IMR-90 (cell line): ENCODE results near the gene RYR3. TPM values are rescaled to one million over a fixed set of nuclear protein-coding genes. Genes with fewer than 3 reads are reported as not detected.

Source experiments
- ATAC-seq: fragments of 200-7000 bp; cut with Tn5 transposase; 2 replicates; pipeline ENCODE4 v1.9.1; 2020; ENCODE audit warnings: low read depth, mild to moderate bottlenecking, moderate library complexity
- BruUV-seq: library from RNA; stranded (reverse); fragments of 400-500 nt; replicated peaks from 2 replicates; lab custom pipeline; 2021; lab: Mats Ljungman, UMichigan
- CTCF ChIA-PET: fragments of 300-600 bp; formaldehyde crosslinking; extraction: SDS; loops from one replicate; lab custom pipeline; 2021; ENCODE audit warnings: antibody characterized with exemption; lab: Yijun Ruan, JAX
- POLR2A ChIA-PET: fragments of 300-600 bp; sonication (Branson Sonifier 250); formaldehyde crosslinking; loops from one replicate; lab custom pipeline; 2022; ENCODE audit warnings: antibody characterized with exemption; ENCODE audit not compliant: unreplicated experiment; lab: Charles Lee
- DNase-seq: peaks from one replicate; pipeline ENCODE4 v3.0.0; 2013
- H2AFZ ChIP-seq: replicated peaks from 2 replicates; pipeline ENCODE3; 2013; ENCODE audit warnings: low read length, mild to moderate bottlenecking; ENCODE audit not compliant: poor library complexity
- H2AK5ac ChIP-seq: 2 replicates; pipeline ENCODE4 v1.6.1; 2013; ENCODE audit warnings: low read depth, low read length, inconsistent platforms
- H2AK9ac ChIP-seq: replicated peaks from 2 replicates; pipeline ENCODE3; 2013; ENCODE audit warnings: mild to moderate bottlenecking, low read depth, low read length, moderate library complexity; ENCODE audit not compliant: poor library complexity
- H2BK120ac ChIP-seq: 2 replicates; pipeline ENCODE4 v1.6.1; 2013; ENCODE audit warnings: low read depth, low read length, inconsistent platforms
- H2BK15ac ChIP-seq: 3 replicates; pipeline ENCODE4 v1.6.1; 2013; ENCODE audit warnings: low read depth, low read length, inconsistent platforms
- H2BK20ac ChIP-seq: 2 replicates; pipeline ENCODE4 v1.6.1; 2013; ENCODE audit warnings: low read depth, mild to moderate bottlenecking, inconsistent platforms, low read length, moderate library complexity
- H2BK5ac ChIP-seq: 2 replicates; pipeline ENCODE4 v1.6.1; 2013; ENCODE audit warnings: mild to moderate bottlenecking, low read depth, low read length, inconsistent platforms; ENCODE audit not compliant: poor library complexity, severe bottlenecking
- H3K14ac ChIP-seq: replicated peaks from 2 replicates; pipeline ENCODE4 v1.6.1; 2013; ENCODE audit warnings: low read depth, low read length, inconsistent platforms
- H3K18ac ChIP-seq: 2 replicates; pipeline ENCODE4 v1.6.1; 2013; ENCODE audit warnings: low read depth, low read length, control low read depth
- H3K23ac ChIP-seq: 2 replicates; pipeline ENCODE4 v1.6.1; 2013; ENCODE audit warnings: low read depth, low read length, inconsistent platforms
- H3K27ac ChIP-seq: 2 replicates; pipeline ENCODE4 v1.5.1; 2013; ENCODE audit warnings: mild to moderate bottlenecking, control low read depth, low read length; ENCODE audit not compliant: insufficient read depth
- H3K27me3 ChIP-seq: 2 replicates; pipeline ENCODE4 v1.6.1; 2013; ENCODE audit warnings: low read length; ENCODE audit not compliant: control insufficient read depth, insufficient read depth
- H3K36me3 ChIP-seq: 2 replicates; pipeline ENCODE4 v1.6.1; 2013; ENCODE audit warnings: low read length, mixed read lengths; ENCODE audit not compliant: control insufficient read depth, insufficient read depth
- H3K4ac ChIP-seq: 2 replicates; pipeline ENCODE4 v1.6.1; 2013; ENCODE audit warnings: low read depth, low read length, inconsistent platforms
- H3K4me1 ChIP-seq: 2 replicates; pipeline ENCODE4 v1.6.1; 2013; ENCODE audit warnings: low read length, mixed read lengths; ENCODE audit not compliant: control insufficient read depth, insufficient read depth
- H3K4me2 ChIP-seq: 2 replicates; pipeline ENCODE4 v1.6.1; 2013; ENCODE audit warnings: low read depth, mild to moderate bottlenecking, control low read depth, low read length, moderate library complexity
- H3K4me3 ChIP-seq: 2 replicates; pipeline ENCODE4 v1.5.1; 2013; ENCODE audit warnings: low read depth, mild to moderate bottlenecking, control low read depth, low read length, moderate library complexity; ENCODE audit not compliant: insufficient read depth
- H3K56ac ChIP-seq: 2 replicates; pipeline ENCODE4 v1.6.1; 2013; ENCODE audit warnings: low read length, inconsistent platforms; ENCODE audit not compliant: insufficient read depth; ENCODE audit errors: extremely low read depth
- H3K79me1 ChIP-seq, 2 experiments: 2 replicates each; pipeline ENCODE4 v1.6.1; 2013; ENCODE audit warnings: low read length in 2 of 2, inconsistent platforms in 1 of 2, low read depth in 1 of 2
- H3K9ac ChIP-seq: 2 replicates; pipeline ENCODE4 v1.6.1; 2013; ENCODE audit warnings: low read depth, low read length, control low read depth
- H3K9me1 ChIP-seq: 2 replicates; pipeline ENCODE4 v1.6.1; 2013; ENCODE audit warnings: low read length, inconsistent platforms; ENCODE audit not compliant: insufficient read depth
- H3K9me3 ChIP-seq: 2 replicates; pipeline ENCODE4 v1.6.1; 2013; ENCODE audit warnings: low read length; ENCODE audit not compliant: control insufficient read depth, insufficient read depth
- H4K20me1 ChIP-seq: 2 replicates; pipeline ENCODE4 v1.6.1; 2013; ENCODE audit warnings: low read length, inconsistent platforms; ENCODE audit not compliant: insufficient read depth
- H4K5ac ChIP-seq: 2 replicates; pipeline ENCODE4 v1.6.1; 2013; ENCODE audit warnings: mild to moderate bottlenecking, low read depth, low read length, control low read depth
- H4K8ac ChIP-seq, 2 experiments: 2 replicates each; pipeline ENCODE4 v1.6.1; 2013; ENCODE audit warnings: low read depth in 2 of 2, low read length in 2 of 2, control low read depth in 1 of 2, inconsistent platforms in 1 of 2
- H4K91ac ChIP-seq: 2 replicates; pipeline ENCODE4 v1.6.1; 2013; ENCODE audit warnings: low read depth, low read length, inconsistent platforms; ENCODE audit not compliant: insufficient read depth
- CEBPB ChIP-seq: IDR thresholded peaks from 2 replicates; pipeline ENCODE4 v1.6.1; 2012; ENCODE audit warnings: low read depth, low read length, improper control_type of control experiment
- MXI1 ChIP-seq: IDR thresholded peaks from 2 replicates; pipeline ENCODE4 v1.6.1; 2012; ENCODE audit warnings: low read depth, mild to moderate bottlenecking, low read length, moderate library complexity, borderline replicate concordance
- WGBS, 2 experiments: methylation state at CpG; one replicate each; pipeline versions ENCODE4 v1.1.5 to v1.1.7; 2013; ENCODE audit warnings: missing lambda C conversion rate in 2 of 2; ENCODE audit not compliant: insufficient read length in 1 of 2; ENCODE audit errors: extremely low coverage in 2 of 2; 5-methylcytosine and 5-hydroxymethylcytosine counted together
- dilution Hi-C: fragments of 300-500 bp; cut with HindIII; formaldehyde crosslinking; loops from one replicate; pipeline ENCODE4 v1.14.3; 2018; ENCODE audit warnings: low sequenced_read_pairs; ENCODE audit not compliant: unreplicated experiment
- in situ Hi-C: fragments of 300-500 bp; cut with MboI; formaldehyde crosslinking; loops from 3 replicates; pipeline ENCODE4 v1.14.3; 2019; ENCODE audit warnings: low sequenced_read_pairs, inconsistent platforms, mixed read lengths
- intact Hi-C: fragments of 100-400 bp; cut with micrococcal nuclease; formaldehyde crosslinking; loops from 2 replicates; pipeline ENCODE4 v1.10.0; 2022
- polyA plus RNA-seq, 3 experiments: library from polyadenylated mRNA; depleted of rRNA; stranded (reverse); fragments of >200 nt; gene quantifications; 2 replicates each; pipeline ENCODE4 v1.2.3, GENCODE V29; 2012; ENCODE audit warnings: low replicate concordance in 1 of 3
- total RNA-seq: library from RNA; depleted of rRNA; stranded (reverse); fragments of >200 nt; gene quantifications from 2 replicates; pipeline ENCODE4 v1.2.3, GENCODE V29; 2012

RYR3 gene
- total and polyA plus RNA-seq, 2 of the 4 experiments (the other 2 are of a cell fraction): 0.18 TPM; not detected in 1

DNA sequence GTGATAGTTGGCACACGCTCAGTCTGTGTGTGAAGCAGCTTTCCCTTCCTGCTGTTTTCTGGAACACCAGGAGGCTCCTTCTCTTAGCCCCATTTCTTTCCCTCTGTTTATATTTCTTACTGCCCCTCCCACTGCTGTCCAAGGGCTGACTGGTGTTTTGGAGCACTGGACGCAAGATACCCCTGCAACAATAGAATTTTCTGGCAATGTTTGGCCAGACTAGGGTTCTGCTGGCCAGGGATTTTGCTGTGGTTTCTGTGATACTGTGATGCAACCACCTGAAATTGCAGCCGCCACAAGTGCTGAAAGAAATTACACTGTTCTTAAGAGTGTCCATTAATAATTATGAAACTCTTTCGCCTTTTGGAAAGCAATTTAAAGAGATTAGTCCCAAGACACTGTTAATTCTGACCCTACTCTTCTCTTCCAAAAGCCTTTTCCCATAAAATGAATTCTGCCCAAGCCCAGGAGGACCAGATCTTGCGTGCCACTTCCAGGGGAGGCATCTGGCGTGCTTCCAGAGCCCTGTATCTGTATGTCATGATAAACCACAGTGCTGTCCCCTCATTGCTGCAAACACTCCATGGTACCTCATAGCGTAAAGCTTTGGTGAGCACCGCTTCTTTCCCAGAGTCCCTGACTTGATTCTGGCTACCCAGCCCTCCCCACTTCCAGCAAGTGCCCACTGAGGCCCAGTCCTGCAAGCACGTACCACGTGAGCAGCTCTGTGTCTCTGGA is 498.1 kb downstream of the RYR3 start:
- POLR2A ChIA-PET: no interaction called here
- dilution Hi-C loops (no loop called here), in situ Hi-C loops (no loop called here), intact Hi-C loops (no loop called here)
- Histone ChIP-seq H3K36me3 (no peaks in the 10 kb centered on the region), H3K9me1 (no peaks in the 10 kb centered on the region), H2BK5ac (no peak overlapping the region), H2BK120ac (no peak overlapping the region), H2AK5ac (no peak overlapping the region), H3K79me1 (no peaks in the 10 kb centered on the region), H2AFZ (no peak overlapping the region), H3K27ac (no peak overlapping the region), H3K4me2 (no peak overlapping the region), H3K23ac (no peak overlapping the region), H3K56ac (no peak overlapping the region), H3K14ac (no peak overlapping the region), H4K91ac (no peak overlapping the region), H2BK15ac (no peak overlapping the region), H4K8ac (no peak overlapping the region), H3K9me3 (no peaks in the 10 kb centered on the region), H2AK9ac (no peak overlapping the region), H3K18ac (no peak overlapping the region), H2BK20ac (no peak overlapping the region), H3K9ac (no peak overlapping the region), H3K4me1 (no peaks in the 10 kb centered on the region), H3K4ac (no peak overlapping the region), H4K20me1 (no peaks in the 10 kb centered on the region), H3K4me3 (no peak overlapping the region), H4K5ac (no peak overlapping the region), H3K27me3 (peaks cover 11% of the 10 kb centered on the region)
- BruUV-seq: no TSS peak
- no peak for TF ChIP-seq MXI1
- TF ChIP-seq CEBPB: 0 out of 2 replicates have a peak, but pooled peaks have one; percentile 13
- ATAC-seq: no peak
- DNase-seq: no peak
- CTCF ChIA-PET: no interaction called here
- 33% methylated on average over 2 of the region's 10 CpGs; no CpG with 5 or more reads in 1 of the 2 experiments for WGBS, 2 experiments
